ENCODE data around the gene ZNF750.

The ZNF750 gene

GRCh38 chr17:82787081-82787848, 52.6 kb downstream of the ZNF750 start:
- TF ChIP-seq RAD21 (IDR thresholded peaks at IDR 0.05; ENCODE audit: low read depth) (no peak), TCF12 (IDR thresholded peaks at IDR 0.05; ENCODE audit: low read depth) (no peak), EGR1 (IDR thresholded peaks at IDR 0.05) (no peak), FOXM1 (IDR thresholded peaks at IDR 0.05; ENCODE audit: borderline replicate concordance, low read depth) (no peak), ZBTB7A (IDR thresholded peaks at IDR 0.05; ENCODE audit: low read depth) (no peak), MAX (IDR thresholded peaks at IDR 0.05) (no peak), USF1 (IDR thresholded peaks at IDR 0.05) (no peak)

- no peak for TF ChIP-seq RAD21 (IDR thresholded peaks at IDR 0.05; ENCODE audit: low read depth)
- no peak for TF ChIP-seq CREB1 (IDR thresholded peaks at IDR 0.05; ENCODE audit: low read depth)
- TF ChIP-seq TCF12 (IDR thresholded peaks at IDR 0.05; ENCODE audit: low read depth), result no peak
- TF ChIP-seq FOXM1 (IDR thresholded peaks at IDR 0.05; ENCODE audit: borderline replicate concordance, low read depth), result no peak
- no peak for TF ChIP-seq NFIC (IDR thresholded peaks at IDR 0.05)
- TF ChIP-seq USF1 (IDR thresholded peaks at IDR 0.05), result no peak
- no peak for TF ChIP-seq TAF1 (IDR thresholded peaks at IDR 0.05; ENCODE audit: low read depth)
- TF ChIP-seq TEAD4 (IDR thresholded peaks at IDR 0.05), result no peak
- no peak for TF ChIP-seq ZBTB7A (IDR thresholded peaks at IDR 0.05; ENCODE audit: low read depth)
- no peak for TF ChIP-seq EP300 (IDR thresholded peaks at IDR 0.05; ENCODE audit: borderline replicate concordance)
- no peak for TF ChIP-seq YY1 (IDR thresholded peaks at IDR 0.05; ENCODE audit: low read depth)
- TF ChIP-seq MAX (IDR thresholded peaks at IDR 0.05), result no peak
- TF ChIP-seq REST (IDR thresholded peaks at IDR 0.05; ENCODE audit: low read depth), result no peak
- no peak for TF ChIP-seq EGR1 (IDR thresholded peaks at IDR 0.05)
- TF ChIP-seq CEBPB (IDR thresholded peaks at IDR 0.05), result no peak
These were observed 53.4 kb downstream of the ZNF750 start for GRCh38 chr17:82786427-82786826.

GRCh38 chr17:82783498-82783897, 56.3 kb downstream of the ZNF750 start:
- no peak for TF ChIP-seq MAX (IDR thresholded peaks at IDR 0.05)
- TF ChIP-seq YY1 (IDR thresholded peaks at IDR 0.05; ENCODE audit: low read depth), result no peak
- TF ChIP-seq TAF1 (IDR thresholded peaks at IDR 0.05; ENCODE audit: low read depth), result no peak
- TF ChIP-seq TCF12 (IDR thresholded peaks at IDR 0.05; ENCODE audit: low read depth), result no peak
- TF ChIP-seq RAD21 (IDR thresholded peaks at IDR 0.05; ENCODE audit: low read depth), result no peak
- TF ChIP-seq USF1 (IDR thresholded peaks at IDR 0.05), result no peak
- no peak for TF ChIP-seq NFIC (IDR thresholded peaks at IDR 0.05)
- no peak for TF ChIP-seq CEBPB (IDR thresholded peaks at IDR 0.05)
- no peak for TF ChIP-seq CREB1 (IDR thresholded peaks at IDR 0.05; ENCODE audit: low read depth)
- no peak for TF ChIP-seq FOXM1 (IDR thresholded peaks at IDR 0.05; ENCODE audit: borderline replicate concordance, low read depth)
- TF ChIP-seq ZBTB7A (IDR thresholded peaks at IDR 0.05; ENCODE audit: low read depth), result no peak
- no peak for TF ChIP-seq REST (IDR thresholded peaks at IDR 0.05; ENCODE audit: low read depth)

GRCh38 chr17:82782657-82783207, 57.1 kb downstream of the ZNF750 start:
- TF ChIP-seq TCF12 (IDR thresholded peaks at IDR 0.05; ENCODE audit: low read depth) (no peak), CREB1 (IDR thresholded peaks at IDR 0.05; ENCODE audit: low read depth) (no peak), TEAD4 (IDR thresholded peaks at IDR 0.05) (no peak)

GRCh38 chr17:82781894-82782274, 57.9 kb downstream of the ZNF750 start:
- TF ChIP-seq MAX (IDR thresholded peaks at IDR 0.05) (0 out of 2 replicates have a peak, but pooled peaks have one; percentile 18), RAD21 (IDR thresholded peaks at IDR 0.05; ENCODE audit: low read depth) (peak; percentile 96), CREB1 (IDR thresholded peaks at IDR 0.05; ENCODE audit: low read depth) (no peak)
